Activated effector memory CD4-positive, alpha-beta T cell treated with Interleukin-2 at 50 U/mL for 16 hours (primary cell): ENCODE results near the gene KPNA2.
"Not testable (repeated sequence)": the region's sequence is repeated elsewhere in the genome, so short reads cannot be mapped to it uniquely, and the experiment has no call there.

Experiments
- DNase-seq: peaks from one replicate; pipeline ENCODE4 v3.0.0-alpha.2; 2020

Gene KPNA2

DNA sequence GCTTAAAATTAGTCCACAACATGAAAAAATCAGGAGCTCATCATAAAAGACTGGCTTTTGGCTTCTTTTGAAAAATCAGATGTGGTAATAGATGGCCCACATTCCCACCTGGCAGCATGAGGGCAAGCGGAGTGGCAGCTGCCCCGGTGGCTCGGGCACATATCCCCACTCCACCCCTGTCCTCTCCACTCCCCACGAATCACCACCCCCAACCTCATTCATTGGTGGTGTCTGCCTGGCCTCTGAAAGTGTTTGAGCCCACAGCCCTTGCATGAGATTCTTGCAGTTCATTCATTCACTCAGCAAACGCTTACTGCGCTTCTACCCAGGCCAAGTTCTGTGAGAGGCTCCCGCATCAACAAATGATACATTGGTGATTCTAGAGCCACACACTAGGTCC, 29.8 kb downstream of the KPNA2 start:
- not testable (repeated sequence) for DNase-seq

DNA sequence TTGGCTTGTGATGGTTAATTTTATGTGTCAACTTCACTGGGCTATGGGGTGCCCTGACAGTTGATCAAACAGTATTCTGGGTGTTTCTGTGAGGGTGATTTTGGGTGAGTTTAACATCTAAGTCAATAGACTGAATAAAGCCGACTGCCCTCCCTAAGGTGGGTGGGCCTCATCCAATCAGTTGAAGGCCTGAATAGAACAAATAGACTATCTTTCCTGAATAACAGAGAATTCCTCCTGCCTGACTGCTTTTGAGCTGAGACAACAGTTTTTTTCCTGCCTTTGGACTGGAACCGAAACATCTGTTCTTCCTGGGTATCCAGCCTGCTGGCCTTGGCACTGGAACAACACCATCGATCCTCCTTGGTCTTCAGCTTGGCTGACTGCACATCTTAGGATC, 33.0 kb downstream of the KPNA2 start:
- not testable (repeated sequence) for DNase-seq

DNA sequence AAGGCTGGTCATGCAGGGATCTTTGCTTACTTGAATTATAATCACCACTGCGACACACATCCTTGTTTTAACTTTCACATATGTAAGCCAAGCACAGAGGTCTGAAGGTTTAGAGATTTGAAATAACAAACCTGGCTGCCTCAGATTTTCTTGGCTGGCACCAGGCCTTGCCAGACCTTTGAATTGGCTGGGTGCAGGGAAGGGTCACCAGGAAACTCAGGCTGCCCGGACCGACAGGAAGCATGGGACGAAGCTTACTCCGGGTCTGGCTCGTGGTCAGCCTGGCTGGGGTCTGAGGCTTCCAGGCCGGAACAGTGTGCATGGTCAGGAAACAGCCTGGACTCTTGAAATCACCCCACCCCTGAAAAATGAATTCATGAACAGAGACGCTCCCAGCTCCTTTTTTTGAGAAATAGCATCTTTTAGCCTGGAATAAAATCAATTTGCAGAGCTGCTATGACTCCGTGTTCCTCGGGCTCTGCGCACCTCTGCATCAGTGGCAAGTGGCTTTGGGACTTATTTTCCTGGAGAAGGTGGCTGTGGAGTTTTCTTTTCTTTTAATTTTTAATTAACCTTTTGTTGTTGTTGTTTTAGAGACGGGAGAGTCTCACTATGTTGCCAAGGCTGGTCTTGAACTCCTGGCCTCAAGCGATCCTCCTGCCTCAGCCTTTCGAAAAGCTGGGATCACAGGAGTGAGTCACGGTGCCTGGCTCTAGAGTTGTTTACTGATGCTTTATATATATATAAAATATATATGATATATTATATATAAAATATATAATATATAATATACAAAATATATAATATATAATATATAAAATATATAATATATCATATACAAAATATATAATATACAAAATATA, 35.3 kb downstream of the KPNA2 start:
- DNase-seq, result not testable (repeated sequence)

DNA sequence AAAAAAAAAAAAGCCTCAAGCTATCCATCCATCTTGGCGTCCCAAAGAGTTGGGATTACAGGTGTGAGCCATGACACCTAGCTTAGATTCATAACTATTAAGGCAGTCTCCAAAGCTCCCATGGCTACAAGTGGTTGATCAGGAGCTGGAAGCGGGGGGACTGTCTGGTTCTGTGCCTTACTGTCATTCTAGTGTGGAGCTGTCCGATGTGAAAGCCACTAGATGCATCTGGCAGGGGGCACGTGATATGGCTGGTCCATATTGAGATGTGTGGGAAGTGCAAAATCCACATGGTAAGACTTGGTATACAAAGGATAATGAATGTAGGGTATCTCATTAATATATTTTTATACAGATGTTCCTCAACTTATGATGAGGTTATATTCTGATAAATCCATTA, 38.7 kb downstream of the KPNA2 start:
- DNase-seq, result no peak

DNA sequence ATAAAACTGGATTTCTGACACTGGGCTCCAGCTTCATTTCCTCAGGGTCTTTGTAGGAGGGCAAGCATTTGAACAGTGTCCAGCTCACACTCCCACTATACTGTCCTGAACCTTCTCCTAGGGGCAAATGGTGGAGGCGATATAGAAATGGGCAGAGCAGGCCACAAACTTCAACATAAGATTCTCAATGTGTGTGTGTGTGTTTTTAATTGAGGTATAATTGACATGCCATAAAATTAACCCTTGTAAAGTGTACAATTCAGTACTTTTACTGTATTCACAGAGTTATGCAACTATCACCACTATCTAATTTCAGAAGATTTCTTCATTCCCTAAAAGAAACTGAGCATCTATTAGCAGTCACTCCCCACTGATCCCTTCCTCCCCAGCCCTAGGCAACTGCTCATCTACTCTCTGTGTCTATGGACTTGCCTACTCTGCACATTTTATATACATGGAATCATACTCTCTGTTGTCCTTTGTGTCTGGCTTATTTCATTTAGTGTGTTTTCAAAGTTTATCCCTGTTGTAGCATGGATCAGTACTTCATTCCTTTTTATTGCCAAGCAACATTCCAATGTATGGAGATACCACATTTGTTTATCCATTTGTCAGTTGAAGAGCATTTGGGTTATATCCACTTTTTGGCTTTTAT, 40.5 kb downstream of the KPNA2 start:
- DNase-seq, result not testable (repeated sequence)

DNA sequence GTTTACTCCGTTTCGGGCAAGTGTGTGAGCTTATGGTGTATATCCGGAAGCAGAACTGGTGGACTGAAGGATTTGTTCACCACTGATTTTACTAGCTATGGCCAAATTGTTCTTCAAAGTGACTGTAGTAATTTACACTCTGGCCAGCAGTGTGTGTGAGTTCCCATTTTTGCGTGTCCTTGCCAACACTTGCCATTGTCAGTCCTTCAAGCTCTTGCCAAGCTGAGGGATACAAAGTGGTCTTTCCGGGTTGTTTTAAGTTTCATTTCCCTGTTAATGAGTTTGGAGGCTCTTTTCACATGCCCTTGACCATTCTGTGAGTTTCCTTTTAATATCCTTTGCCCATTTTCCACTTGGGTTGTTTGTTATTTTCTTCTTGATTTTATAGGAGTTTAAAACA, 42.0 kb downstream of the KPNA2 start:
- not testable (repeated sequence) for DNase-seq

DNA sequence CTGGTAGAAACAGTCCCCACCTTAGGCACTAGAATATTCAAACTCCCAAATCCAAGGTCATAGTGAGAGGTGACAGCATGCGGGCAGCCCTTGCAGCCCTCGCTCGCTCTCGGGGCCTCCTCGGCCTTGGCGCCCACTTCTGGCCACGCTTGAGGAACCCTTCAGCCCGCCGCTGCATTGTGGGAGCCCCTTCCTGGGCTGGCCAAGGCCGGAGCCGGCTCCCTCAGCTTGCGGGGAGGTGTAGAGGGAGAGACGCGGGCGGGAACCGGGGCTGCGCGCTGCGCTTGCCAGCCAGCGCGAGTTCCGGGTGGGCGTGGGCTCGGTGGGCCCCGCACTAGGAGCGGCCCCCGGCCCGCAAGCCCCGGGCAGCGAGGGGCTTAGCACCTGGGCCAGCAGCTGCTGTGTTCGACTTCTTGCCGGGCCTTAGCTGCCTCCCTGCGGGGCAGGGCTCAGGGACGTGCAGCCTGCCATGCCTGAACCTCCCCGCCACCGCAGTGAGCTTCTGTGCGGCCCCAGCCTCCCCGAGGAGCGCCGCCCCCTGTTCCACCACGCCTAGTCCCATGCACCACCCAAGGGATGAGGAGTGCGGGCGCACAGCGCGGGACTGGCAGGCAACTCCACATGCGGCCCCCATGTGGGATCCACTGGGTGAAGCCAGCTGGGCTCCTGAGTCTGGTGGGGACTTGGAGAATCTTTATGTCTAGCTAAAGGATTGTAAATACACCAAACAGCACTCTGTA, 45.0 kb downstream of the KPNA2 start:
- DNase-seq, result no peak

DNA sequence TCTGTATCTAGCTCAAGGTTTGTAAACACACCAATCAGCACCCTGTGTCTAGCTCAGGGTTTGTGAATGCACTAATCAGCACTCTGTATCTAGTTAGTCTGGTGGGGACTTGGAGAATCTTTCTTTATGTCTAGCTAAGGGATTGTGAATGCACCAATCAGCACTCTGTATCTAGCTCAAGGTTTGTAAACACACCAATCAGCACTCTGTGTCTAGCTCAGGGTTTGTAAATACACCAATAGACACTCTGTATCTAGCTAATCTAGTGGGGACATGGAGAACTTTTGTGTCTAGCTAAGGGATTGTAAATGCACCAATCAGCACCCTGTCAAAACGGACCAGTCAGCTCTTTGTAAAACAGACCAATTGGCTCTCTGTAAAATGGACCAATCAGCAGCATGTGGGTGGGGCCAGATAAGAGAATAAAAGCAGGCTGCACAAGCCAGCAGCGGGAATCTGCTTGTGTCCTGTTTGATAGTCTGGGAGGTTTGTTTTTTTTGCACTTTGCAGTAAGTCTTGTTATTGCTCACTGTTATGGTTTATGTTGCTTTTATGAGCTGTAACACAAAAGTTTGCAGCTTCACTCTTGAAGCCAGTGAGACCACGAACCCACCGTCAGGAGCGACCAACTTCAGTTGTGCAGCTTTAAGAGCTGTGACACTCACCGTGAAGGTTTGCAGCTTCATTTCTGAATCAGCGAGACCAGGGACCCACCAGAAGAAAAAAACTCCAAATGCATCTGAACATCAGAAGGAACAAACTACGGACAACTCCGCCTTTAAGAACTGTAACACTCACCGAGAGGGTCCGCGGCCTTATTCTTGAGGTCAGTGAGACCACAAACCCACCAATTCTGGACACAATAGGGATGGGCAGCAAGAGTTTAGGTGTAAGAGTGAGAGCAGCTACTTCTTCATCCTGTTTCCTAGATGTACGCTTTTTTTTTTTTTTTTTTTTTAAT, 46.0 kb downstream of the KPNA2 start:
- DNase-seq, result not testable (repeated sequence)

DNA sequence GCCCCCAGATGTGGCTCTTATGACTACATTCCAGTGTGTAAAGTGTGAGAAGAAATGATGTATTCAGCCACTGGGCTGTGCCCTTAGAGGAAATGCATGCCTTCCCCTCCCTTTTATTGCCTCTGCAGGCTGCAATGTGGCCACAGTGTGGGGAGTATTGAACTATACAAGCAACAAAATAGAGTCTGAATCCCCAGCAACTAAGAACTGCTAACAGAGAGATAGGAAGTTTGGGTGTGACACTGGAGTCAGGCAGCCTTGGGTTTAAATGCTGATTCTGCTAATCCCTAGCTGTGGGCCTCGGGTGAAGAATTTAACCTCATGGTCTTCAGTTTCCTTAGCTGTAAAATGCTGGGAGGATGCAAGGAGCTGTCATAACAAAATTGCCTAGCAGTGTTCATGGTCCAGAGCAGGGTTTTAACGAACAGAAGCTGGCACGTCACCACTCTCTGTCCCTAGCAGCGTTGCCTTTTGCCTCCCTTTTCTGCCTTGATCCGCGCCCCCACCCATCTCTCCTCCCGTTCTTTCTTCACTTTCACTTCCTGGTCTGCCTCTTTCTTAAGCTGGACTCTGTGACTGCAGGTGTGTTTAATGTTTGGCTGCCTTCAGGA, 50.3 kb downstream of the KPNA2 start:
- no peak for DNase-seq

DNA sequence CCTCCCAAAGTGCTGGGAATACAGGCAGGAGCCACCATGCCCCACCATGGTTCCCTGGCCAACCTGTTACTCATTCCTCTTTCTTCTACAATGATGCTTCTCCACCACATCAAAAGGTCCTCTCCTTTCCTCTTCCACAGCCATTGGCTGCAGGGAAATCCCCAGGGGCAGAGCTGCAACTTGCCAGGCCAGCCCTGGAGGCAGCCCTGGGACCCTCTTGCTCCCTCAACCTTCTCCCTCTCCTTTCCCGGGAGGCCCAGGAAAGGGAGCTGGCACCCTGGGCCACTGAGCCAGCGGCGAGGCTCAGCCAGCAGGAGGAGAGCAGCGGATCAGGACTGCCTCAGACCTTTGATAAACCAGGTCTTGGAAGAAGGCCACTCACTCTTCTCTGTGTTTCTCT, 51.1 kb downstream of the KPNA2 start:
- DNase-seq, result not testable (repeated sequence)

DNA sequence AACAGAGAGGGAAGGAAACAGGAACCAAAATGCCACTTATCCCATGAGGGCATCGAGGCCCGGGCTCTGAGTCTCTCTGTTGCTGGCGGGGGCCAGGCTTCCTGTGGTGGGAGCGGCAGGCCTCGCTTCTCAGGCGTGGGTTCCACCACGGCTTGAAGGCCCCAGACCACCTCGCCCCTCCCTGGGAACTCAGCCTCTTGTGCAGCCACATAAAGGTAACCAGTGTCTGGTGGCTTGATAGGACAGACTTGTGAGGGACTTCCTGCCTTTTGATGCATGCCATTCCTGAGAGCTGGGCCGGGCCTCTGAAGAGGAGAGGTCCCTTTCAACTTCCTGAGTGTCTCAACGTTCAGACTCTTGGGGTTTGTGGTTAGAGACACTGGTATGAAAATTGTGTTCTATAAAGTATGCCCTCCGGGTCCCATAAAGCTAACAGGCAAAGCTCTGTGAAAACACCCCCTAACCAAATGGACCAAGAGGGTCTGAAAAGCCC, 51.6 kb downstream of the KPNA2 start:
- DNase-seq, result peak; percentile 36

DNA sequence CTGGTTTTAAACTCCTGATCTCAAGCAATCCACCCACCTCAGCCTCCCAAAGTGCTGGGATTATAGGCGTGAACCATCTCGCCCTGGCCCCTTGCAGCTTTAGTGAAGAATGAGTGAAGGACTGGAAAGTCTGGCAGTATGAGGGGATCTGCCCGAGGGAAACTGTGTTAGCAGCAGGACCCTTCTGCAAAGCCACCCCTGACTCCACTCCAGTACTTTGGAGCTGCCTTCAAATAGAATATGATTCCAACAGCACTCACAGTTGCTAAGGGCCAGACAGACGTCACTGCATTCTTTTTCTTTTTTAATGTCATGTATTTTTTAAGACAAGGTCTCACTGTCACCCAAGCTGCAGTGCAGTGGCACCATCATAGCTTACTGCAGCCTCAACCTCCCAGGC, 52.3 kb downstream of the KPNA2 start:
- DNase-seq, result no peak

DNA sequence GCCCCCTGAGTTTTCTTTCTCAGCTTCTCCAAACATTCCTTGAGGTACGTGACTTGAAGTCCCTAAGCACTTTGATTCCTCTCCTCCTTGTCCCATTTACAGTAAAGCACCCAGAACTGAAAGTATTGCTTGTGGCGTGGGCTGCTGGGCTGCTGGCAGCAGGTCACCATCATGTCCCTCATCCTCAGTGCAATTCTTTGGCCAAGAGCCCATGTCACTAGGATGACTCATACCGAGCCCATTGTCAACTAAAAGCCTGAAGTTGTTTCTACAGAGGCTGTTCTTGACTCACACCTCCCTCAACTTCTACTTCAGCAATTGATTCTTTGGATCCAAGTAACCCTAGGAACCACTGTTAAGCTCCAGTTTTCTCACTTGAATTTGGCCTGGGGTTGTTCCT, 54.3 kb downstream of the KPNA2 start:
- DNase-seq, result no peak

DNA sequence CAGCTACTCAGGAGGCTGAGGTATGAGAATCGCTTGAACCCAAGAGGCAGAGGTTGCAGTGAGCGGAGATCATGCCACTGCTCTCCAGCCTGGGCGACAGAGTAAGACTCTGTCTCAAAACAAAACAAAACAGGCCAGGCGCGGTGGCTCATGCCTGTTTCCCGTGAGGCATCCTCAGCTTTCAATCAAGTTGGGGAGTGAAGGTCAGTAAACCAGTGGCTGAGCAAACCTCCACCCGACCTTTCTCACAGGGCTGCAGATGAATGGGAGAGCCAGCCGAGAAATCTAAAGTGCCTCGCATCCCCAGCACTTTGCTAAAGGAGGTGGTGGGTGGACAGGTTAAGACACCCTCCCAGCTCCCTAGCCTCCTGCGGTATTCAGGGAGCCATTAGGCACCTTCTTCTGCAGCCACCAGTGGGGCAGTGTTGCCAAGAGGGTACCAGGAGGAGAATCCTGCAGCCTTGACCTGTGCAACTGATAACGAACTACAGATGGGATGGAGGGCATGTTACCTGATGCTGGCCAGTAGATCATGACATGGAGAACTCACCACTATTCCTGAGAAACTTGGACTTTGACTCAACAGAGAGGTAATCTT, 59.0 kb downstream of the KPNA2 start:
- DNase-seq, result no peak

DNA sequence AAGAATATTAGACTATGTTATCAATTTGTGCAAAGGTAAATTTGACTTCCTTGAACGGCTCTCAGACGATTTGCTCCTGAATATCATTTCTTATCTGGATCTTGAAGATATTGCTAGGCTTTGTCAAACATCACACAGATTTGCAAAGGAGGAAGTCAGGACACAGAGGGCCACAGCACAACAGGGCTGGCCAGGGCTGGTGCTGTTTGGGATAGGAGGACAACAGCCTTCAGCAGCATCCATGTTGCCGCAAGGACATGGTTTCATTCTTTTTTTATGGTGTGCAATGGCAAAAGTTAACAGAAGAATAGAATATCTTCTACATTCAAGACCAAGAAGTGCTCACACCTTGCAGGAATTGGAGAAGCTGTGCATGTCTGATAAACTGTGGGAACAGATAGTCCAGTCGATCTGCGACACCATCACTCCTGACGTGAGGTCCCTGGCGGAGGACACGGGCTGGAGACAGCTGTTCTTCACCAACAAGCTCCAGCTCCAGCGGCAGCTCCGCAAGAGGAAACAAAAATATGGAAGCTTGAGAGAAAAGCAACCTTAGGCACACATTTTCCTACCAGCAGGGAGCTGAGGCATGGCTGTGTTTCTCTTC, 59.8 kb downstream of the KPNA2 start:
- DNase-seq, result no peak

DNA sequence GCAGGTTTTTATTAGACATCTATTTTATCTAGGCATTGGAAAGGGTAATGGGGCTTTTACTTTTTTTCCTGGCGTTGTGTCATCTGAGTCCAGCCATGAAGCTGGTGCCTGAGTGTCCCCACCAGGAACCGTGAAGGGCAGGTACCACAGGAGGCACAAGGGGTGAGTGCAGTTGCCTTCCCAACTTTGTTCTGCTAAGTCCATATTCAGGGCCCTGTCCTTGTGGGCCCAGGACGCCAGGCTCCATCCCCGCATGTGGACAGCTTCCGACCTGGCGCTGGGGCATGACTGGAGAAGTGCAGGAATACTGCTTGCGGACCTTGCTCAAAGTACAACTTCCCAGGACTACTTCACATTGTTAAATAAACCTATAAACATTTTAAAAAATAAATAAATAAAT, 60.6 kb downstream of the KPNA2 start:
- no peak for DNase-seq
